ENCODE measurements around the gene CPAMD8. TPM values are rescaled to one million over a fixed set of nuclear protein-coding genes. Genes with fewer than 3 reads are reported as not detected.

Gene CPAMD8
- total and polyA plus RNA-seq, 2 donors (not counting 1 experiment from before 2014, with no cell fraction given), result 0.14 to 1.7 TPM

DNA sequence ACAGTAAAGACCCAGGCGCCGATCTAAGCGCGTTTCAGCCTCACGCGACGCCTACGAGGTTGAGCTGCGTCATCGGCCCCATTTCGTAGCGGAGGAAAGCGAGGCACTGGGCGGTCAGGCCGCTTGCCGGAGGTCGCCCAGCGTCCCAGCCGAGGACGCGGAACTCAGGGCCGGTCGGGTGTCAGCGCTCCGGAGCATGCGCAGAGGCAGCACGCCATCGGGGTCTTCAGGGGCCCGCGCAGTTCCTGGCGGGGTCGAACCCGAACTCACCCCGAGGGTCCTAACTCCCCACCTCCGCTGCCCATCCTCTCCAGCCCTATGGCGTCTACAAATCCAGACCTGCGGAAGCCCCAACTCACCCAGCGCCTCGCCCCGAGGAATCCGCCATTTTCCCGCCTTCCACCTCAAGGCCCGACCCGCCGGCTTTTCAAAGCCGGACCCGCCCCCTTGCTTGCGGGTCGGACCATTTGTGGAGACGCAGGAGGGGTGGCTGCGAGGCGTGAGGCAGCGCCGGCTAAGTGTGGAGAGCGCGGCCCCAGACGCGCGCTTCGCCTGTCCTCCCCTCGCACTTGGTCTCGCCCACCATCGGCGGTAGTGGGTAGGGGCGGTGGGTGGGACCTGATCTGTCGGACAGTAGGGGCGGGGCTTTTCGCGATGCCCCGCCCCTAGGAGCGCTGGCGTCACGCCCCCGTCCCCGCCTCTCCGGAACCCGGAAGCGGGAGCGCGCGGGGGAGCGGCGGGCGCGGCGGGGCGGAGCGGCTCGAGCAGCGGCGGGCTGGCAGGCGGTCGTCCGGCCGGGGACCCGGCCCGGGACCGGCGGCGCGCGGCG lies 48.6 kb upstream of the CPAMD8 start, which contains the start of the genes HAUS8 and MYO9B:
TSS of gene HAUS8 (minus strand) at position 418 of the 829 bp plus-strand sequence. CDS start at position 388, 30 bp downstream.
TSS of gene MYO9B (plus strand) at position 743 of the 829 bp plus-strand sequence. CDS start 25,941 bp downstream, outside the sequence.
- peaks cover 62% of the 10 kb centered on the region for H3K79me2 ChIP-seq (ENCODE audit: control insufficient read depth, insufficient read depth, low read length)
- peak within 1 kb of the TSS; percentile 86 for H3K27ac ChIP-seq (ENCODE audit: insufficient read depth, low read length)
- peak within 1 kb of the TSS; percentile 67 to 85 (median 82) for H3K4me3 ChIP-seq (replicated peaks in 1 of 4; ENCODE audit: control extremely low read depth in 1 of 4, insufficient read depth in 1 of 4, low read depth in 3 of 4, low read length in 4 of 4)
- no peaks in the 10 kb centered on the region for H3K36me3 ChIP-seq (ENCODE audit: control insufficient read depth, insufficient read depth, low read length)
- H4K20me1 ChIP-seq (ENCODE audit: control insufficient read depth, extremely low read depth, insufficient read depth, low read length), result no peaks in the 10 kb centered on the region
- TF ChIP-seq EZH2 (IDR thresholded peaks at IDR 0.05; ENCODE audit: low read length, missing control alignments) (no peak), CTCF (conservative IDR thresholded peaks at IDR 0.05 in 1 of 2, IDR thresholded peaks at IDR 0.05 in 1 of 2; ENCODE audit: low read depth in 1 of 2, low read length in 2 of 2) (no peak)
- H3K4me1 ChIP-seq (ENCODE audit: control insufficient read depth, extremely low read depth, insufficient read depth, low read length), result peaks cover 22% of the 10 kb centered on the region
- H3K9ac ChIP-seq (ENCODE audit: insufficient read depth, low read length), result peak within 1 kb of the TSS; percentile 83
- peak; percentile 100 for DNase-seq (ENCODE audit: low read depth in 2 of 2)
- H2AFZ ChIP-seq (ENCODE audit: low read length), result peak within 1 kb of the TSS; percentile 87
- no peaks in the 10 kb centered on the region for H3K9me3 ChIP-seq (ENCODE audit: control insufficient read depth, insufficient read depth, low read depth, low read length)
- no peaks in the 10 kb centered on the region for H3K27me3 ChIP-seq (ENCODE audit: control insufficient read depth, insufficient read depth, low read length)
- H3K4me2 ChIP-seq (ENCODE audit: extremely low read depth, insufficient read depth, low read length), result peak within 1 kb of the TSS; percentile 88

- DNase-seq (ENCODE audit: low read depth in 2 of 2), result no peak
- peaks cover 61% of the 10 kb centered on the region for H3K79me2 ChIP-seq (ENCODE audit: control insufficient read depth, insufficient read depth, low read length)
- peak overlapping the region; percentile 86 for H3K27ac ChIP-seq (ENCODE audit: insufficient read depth, low read length)
- peak overlapping the region; percentile 87 for H2AFZ ChIP-seq (ENCODE audit: low read length)
- H3K4me2 ChIP-seq (ENCODE audit: extremely low read depth, insufficient read depth, low read length), result peak overlapping the region; percentile 88
- no peaks in the 10 kb centered on the region for H3K36me3 ChIP-seq (ENCODE audit: control insufficient read depth, insufficient read depth, low read length)
- TF ChIP-seq CTCF (conservative IDR thresholded peaks at IDR 0.05 in 1 of 2, IDR thresholded peaks at IDR 0.05 in 1 of 2; ENCODE audit: low read depth in 1 of 2, low read length in 2 of 2) (no peak), EZH2 (IDR thresholded peaks at IDR 0.05; ENCODE audit: low read length, missing control alignments) (no peak)
- peak overlapping the region; percentile 65 to 85 (median 78) for H3K4me3 ChIP-seq (replicated peaks in 1 of 4; ENCODE audit: control extremely low read depth in 1 of 4, insufficient read depth in 1 of 4, low read depth in 3 of 4, low read length in 4 of 4)
- peaks cover 21% of the 10 kb centered on the region for H3K4me1 ChIP-seq (ENCODE audit: control insufficient read depth, extremely low read depth, insufficient read depth, low read length)
- H3K9me3 ChIP-seq (ENCODE audit: control insufficient read depth, insufficient read depth, low read depth, low read length), result no peaks in the 10 kb centered on the region
- no peaks in the 10 kb centered on the region for H3K27me3 ChIP-seq (ENCODE audit: control insufficient read depth, insufficient read depth, low read length)
- peak overlapping the region; percentile 76 for H3K9ac ChIP-seq (ENCODE audit: insufficient read depth, low read length)
- H4K20me1 ChIP-seq (ENCODE audit: control insufficient read depth, extremely low read depth, insufficient read depth, low read length), result no peaks in the 10 kb centered on the region
These were observed 48.0 kb upstream of the CPAMD8 start for GRCh38 chr19:17074634-17075034.

DNA sequence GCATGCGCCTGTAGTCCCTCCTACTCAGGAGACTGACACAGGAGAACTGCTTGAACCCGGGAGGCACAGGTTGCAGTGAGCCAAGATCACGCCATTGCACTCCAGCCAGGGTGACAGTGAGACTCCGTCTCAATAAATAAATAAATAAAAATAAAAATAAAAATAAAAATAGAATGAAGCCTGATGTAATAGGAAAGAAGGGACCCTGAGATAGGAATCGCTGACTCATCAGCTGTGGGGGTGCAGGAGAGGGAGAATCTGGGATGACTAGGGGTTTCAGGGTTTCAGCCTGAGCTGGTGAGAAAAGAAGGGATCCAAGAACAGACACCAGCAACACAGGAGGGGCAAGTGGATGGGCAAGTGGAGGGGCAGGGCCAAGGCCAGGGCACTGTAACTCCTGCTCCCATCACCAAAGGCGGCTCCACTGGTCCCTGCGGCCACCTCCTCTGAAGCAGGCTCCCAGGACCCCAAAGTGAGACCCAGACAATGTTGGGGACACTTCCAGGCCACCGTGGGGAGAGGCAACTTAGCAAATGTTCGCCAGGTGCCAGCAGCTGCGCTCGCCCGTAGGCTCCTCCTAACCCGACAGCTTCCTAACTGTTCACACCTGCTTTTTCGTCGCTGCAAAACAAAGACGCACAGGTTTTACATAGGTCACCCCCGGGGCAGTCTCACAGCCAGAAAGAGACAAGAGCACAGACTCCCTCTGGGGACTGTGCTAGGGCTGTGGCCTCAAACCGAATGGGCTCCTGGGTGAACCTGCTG lies 47.4 kb upstream of the CPAMD8 start:
- H3K9ac ChIP-seq (ENCODE audit: insufficient read depth, low read length), result peak overlapping the region; percentile 44

More for the DNA sequence above, 47.4 kb upstream of the CPAMD8 start:
- no peak for TF ChIP-seq CTCF (conservative IDR thresholded peaks at IDR 0.05 in 1 of 2, IDR thresholded peaks at IDR 0.05 in 1 of 2; ENCODE audit: low read depth in 1 of 2, low read length in 2 of 2)
- no peak for TF ChIP-seq EZH2 (IDR thresholded peaks at IDR 0.05; ENCODE audit: low read length, missing control alignments)
- Histone ChIP-seq H2AFZ (ENCODE audit: low read length) (peak overlapping the region; percentile 39), H3K4me1 (ENCODE audit: control insufficient read depth, extremely low read depth, insufficient read depth, low read length) (peaks cover 19% of the 10 kb centered on the region), H3K27ac (ENCODE audit: insufficient read depth, low read length) (peak overlapping the region; percentile 86), H3K4me3 (replicated peaks in 1 of 4; ENCODE audit: control extremely low read depth in 1 of 4, insufficient read depth in 1 of 4, low read depth in 3 of 4, low read length in 4 of 4) (peak overlapping the region; percentile 65 to 85 (median 78)), H4K20me1 (ENCODE audit: control insufficient read depth, extremely low read depth, insufficient read depth, low read length) (no peaks in the 10 kb centered on the region), H3K36me3 (ENCODE audit: control insufficient read depth, insufficient read depth, low read length) (no peaks in the 10 kb centered on the region), H3K79me2 (ENCODE audit: control insufficient read depth, insufficient read depth, low read length) (peaks cover 57% of the 10 kb centered on the region), H3K9me3 (ENCODE audit: control insufficient read depth, insufficient read depth, low read depth, low read length) (no peaks in the 10 kb centered on the region), H3K4me2 (ENCODE audit: extremely low read depth, insufficient read depth, low read length) (peak overlapping the region; percentile 88), H3K27me3 (ENCODE audit: control insufficient read depth, insufficient read depth, low read length) (no peaks in the 10 kb centered on the region)
- no peak for DNase-seq (ENCODE audit: low read depth in 2 of 2)

All from fibroblast of lung (primary cell).